ENCODE results near the gene CWC25. TPM values are rescaled to one million over a fixed set of nuclear protein-coding genes. Genes with fewer than 3 reads are reported as not detected.
A peak's percentile ranks its signal among the peaks of the same experiment; 100 is the strongest.

The CWC25 gene
- polyA plus RNA-seq, result 10 to 100 TPM in 2 of 3 donors, 1 to 10 TPM in 1; 9.6 to 19.8 (median 19.3) TPM

- 1% methylated on average over 55 of the region's 55 CpGs for WGBS, 3 donors
- H3K27ac ChIP-seq (ENCODE audit: low read depth, low read length), result peak within 1 kb of the TSS; percentile 96
These were observed at the start of gene CWC25 for GRCh38 chr17:38824899-38825761. Gene CWC25, minus strand, starts transcription at chr17:38825321. Its CDS starts 138 bp downstream, at chr17:38825183.

- WGBS, 3 donors, result 40 to 63% (median 49%) methylated on average over 9 of the region's 9 CpGs
- no peak overlapping the region for H3K27ac ChIP-seq (ENCODE audit: low read depth, low read length)
These were observed 48.7 kb upstream of the CWC25 start for GRCh38 chr17:38873640-38874380.

DNA sequence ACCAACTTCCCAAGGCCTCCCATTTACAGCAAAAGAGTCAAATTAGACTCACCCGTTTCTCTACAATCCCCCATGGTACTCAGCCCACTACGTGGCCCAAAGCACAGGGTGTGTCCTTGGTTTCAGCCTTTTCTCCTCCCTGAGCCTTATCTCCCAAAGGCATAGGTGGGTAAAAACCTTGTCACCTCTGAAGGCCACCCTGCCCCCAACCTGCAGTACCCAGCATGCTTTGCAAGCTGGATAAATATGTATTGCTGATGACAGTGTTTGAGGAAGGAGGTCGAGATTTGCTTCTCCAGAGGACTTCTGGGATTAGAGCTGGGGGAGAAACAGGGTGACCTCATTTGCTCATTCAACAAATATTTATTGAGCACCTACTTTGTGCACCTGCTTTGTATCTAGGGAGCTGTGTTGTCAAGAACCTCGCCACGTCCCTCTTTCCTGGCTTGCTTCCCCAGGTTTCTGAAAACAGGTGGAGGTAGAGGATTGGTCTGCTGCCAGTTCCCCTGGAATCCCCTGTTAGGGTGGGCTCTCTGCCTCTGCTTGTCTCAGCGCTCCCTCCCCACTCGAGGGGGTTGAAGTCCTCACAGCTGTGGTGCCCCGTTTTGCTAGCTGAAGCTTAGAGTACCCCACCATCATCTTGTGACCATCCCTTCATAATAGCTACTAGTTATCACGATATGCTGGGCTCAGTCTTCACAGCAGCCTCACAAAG lies 47.7 kb upstream of the CWC25 start:
- peak overlapping the region; percentile 55 for H3K27ac ChIP-seq (ENCODE audit: low read depth, low read length)
- 31 to 58% (median 47%) methylated on average over 9 of the region's 9 CpGs for WGBS, 3 donors

DNA sequence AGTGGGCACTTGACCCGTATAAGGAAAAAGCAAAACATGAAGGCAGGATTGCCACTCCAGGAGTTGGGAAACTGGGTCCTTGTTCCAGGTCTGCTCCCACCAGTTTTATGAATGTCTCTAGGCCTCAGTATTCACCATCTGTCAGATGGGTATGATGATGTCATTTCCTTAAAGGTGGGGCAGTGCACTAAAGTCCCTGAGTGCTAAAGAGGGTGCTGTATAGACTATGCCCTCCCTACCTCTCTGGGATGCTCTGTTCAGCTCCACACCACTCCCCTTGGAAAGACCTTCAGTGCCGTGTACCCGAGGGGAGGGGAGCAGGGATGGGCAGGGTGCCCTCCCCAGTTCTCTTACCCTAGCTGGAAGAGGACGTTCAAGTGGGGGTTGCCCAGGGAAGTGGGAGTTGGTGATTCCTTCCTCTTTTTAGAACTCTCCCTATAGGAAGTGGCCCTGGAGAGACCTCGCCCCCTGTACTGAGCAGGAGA lies 46.9 kb upstream of the CWC25 start:
- H3K27ac ChIP-seq (ENCODE audit: low read depth, low read length), result peak overlapping the region; percentile 1
- WGBS, 3 donors, result 21 to 26% (median 24%) methylated on average over 5 of the region's 5 CpGs

- WGBS, 3 donors, result 19 to 22% (median 22%) methylated on average over 11 of the region's 11 CpGs
- peak overlapping the region; percentile 1 for H3K27ac ChIP-seq (ENCODE audit: low read depth, low read length)
These were observed 46.3 kb upstream of the CWC25 start for GRCh38 chr17:38871247-38872015.

DNA sequence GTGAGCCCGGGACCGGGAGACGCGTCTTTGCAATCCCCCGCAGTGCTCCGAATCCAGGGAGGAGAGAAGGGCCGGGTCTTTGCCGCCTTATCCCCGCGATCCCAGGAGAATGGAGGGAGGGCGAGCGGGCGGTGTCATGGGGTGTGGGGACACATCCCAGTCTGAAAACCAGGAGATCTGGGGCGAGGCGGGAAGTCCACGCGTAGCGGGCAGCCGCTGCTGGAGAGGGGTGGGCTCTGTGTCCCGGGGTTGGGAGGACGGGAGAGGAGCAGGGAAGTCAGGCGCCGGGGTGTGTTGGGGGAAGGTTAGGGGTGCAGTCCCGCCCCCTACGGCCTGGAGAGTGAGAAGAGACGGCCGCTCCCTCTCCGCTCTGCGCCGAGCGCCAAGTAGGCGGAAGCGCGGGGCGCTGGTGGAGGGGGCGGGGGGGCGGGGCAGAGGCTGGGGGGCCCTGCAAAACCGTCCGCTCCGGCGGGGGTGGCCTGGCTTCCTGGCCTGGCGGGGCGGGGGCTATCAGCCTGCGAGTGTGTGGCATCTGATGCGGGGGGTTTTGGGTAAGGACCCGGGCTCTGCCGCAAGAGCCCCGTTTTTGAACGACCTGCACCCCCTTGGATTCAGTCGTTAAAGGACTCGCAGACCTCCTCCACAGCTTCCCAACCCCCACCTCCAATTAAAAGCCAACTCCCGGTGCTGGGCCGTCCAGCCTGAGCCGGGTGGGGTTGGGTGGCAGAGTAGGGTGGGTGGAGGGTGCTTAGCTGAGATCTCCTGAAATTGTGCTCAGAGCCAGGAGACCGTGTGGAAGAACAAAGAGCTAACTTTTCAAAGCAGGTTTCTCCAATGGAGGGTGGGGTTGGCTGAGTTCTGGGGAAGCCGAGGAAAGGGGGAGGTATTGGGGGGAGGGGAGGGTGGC lies 45.4 kb upstream of the CWC25 start:
- H3K27ac ChIP-seq (ENCODE audit: low read depth, low read length), result peak overlapping the region; percentile 1
- WGBS, 3 donors, result 0 to 1% (median 0%) methylated on average over 32 to 53 of the region's 56 CpGs

GRCh38 chr17:38869526-38870258 lies 44.6 kb upstream of the CWC25 start, which contains the start of gene LASP1:
Gene LASP1, plus strand, starts transcription at chr17:38870058. Its CDS starts 132 bp downstream, at chr17:38870190.
- H3K27ac ChIP-seq (ENCODE audit: low read depth, low read length), result peak within 1 kb of the TSS; percentile 21
- 0 to 1% (median 1%) methylated on average over 54 to 73 of the region's 73 CpGs for WGBS, 3 donors

GRCh38 chr17:38868817-38869525 lies 43.9 kb upstream of the CWC25 start:
- WGBS, 3 donors, result 0 to 5% (median 0%) methylated on average over 26 of the region's 26 CpGs
- peak overlapping the region; percentile 21 for H3K27ac ChIP-seq (ENCODE audit: low read depth, low read length)

GRCh38 chr17:38867968-38868816 lies 43.1 kb upstream of the CWC25 start:
- 10 to 16% (median 13%) methylated on average over 25 of the region's 25 CpGs for WGBS, 3 donors
- H3K27ac ChIP-seq (ENCODE audit: low read depth, low read length), result no peak overlapping the region

GRCh38 chr17:38867179-38867967 lies 42.3 kb upstream of the CWC25 start:
- 21 to 35% (median 27%) methylated on average over 31 of the region's 31 CpGs for WGBS, 3 donors
- no peak overlapping the region for H3K27ac ChIP-seq (ENCODE audit: low read depth, low read length)

DNA sequence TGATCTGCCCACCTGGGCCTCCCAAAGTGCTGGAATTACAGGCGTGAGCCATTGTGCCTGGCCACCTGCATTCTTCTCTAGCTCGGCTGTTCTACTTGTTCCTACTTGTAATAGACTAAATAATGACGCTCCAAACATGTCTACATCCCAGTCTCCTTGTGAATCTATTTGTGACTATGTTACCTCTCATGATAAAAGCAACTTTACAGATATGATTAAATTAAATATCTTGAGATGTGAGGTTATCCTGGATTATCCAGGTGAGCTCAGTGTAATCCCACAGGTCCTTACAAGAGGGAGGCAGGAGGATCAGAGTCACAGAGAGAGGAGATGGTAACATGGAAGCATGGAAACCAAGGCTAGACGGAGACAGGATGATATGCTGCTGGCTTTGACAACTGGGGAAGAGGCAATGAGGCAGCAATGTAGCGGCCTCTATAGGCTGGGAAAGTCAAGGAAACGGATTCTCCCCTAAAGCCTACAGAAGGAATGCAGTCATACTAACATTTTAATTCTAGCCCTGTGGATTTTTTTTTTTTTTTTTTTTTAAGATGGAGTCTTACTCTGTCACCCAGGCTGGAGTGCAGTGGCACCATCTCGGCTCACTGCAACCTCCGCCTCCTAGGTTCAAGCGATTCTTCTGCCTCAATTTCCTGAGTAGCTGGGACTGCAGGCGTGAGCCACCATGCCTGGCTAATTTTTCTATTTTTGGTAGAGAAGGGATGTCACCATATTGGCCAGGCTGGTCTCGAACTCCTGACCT lies 39.7 kb upstream of the CWC25 start:
- no peak overlapping the region for H3K27ac ChIP-seq (ENCODE audit: low read depth, low read length)
- WGBS, 3 donors, result 66 to 73% (median 67%) methylated on average over 11 of the region's 11 CpGs

- 18 to 24% (median 21%) methylated on average over 8 of the region's 8 CpGs for WGBS, 3 donors
These were observed 36.3 kb upstream of the CWC25 start for GRCh38 chr17:38861399-38861843.

DNA sequence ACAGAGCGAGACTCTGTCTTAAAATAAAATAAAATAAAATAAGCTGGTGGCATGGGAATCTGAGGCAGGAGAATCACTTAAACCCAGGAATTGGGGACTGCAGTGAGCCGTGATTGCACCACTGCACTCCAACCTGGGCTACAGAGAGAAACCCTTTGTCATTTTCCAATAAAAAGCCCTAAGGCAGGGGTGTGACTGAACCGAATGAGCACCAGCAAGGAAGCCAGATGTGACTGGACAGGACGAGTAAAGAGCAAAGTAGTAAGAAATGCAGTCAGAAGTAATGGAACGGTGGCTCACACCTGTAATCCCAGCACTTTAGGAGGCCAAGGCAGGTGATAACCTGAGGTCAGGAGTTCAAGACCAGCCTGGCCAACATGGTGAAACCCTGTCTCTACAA lies 32.1 kb upstream of the CWC25 start:
- H3K27ac ChIP-seq (ENCODE audit: low read depth, low read length), result no peak overlapping the region
- WGBS, 3 donors, result 72 to 82% (median 73%) methylated on average over 5 of the region's 5 CpGs

More at GRCh38 chr17:38861399-38861843, 36.3 kb upstream of the CWC25 start:
- no peak overlapping the region for H3K27ac ChIP-seq (ENCODE audit: low read depth, low read length)
